NT2/D1 (cell line): ENCODE data around the gene IQGAP3.

Experiments used
- DNase-seq: peaks from one replicate; pipeline ENCODE4 v3.0.0-alpha.2; 2011; ENCODE audit warnings: low read depth, low spot score
- H3K27me3 ChIP-seq: 2 replicates; pipeline ENCODE4 v1.6.0; 2011; ENCODE audit warnings: mild to moderate bottlenecking; ENCODE audit not compliant: insufficient read length, insufficient read depth
- H3K36me3 ChIP-seq: 2 replicates; pipeline ENCODE4 v1.6.1; 2011; ENCODE audit warnings: mild to moderate bottlenecking, low read length, mixed read lengths; ENCODE audit not compliant: insufficient read depth, insufficient read length
- H3K4me1 ChIP-seq: 2 replicates; pipeline ENCODE4 v1.5.1; 2011; ENCODE audit not compliant: insufficient read depth, insufficient read length
- H3K4me3 ChIP-seq: 2 replicates; pipeline ENCODE4 v1.5.1; 2011; ENCODE audit warnings: low read depth; ENCODE audit not compliant: insufficient read length
- H3K9ac ChIP-seq: 2 replicates; pipeline ENCODE4 v1.6.0; 2011; ENCODE audit warnings: low read depth; ENCODE audit not compliant: insufficient read length
- H3K9me3 ChIP-seq: 2 replicates; pipeline ENCODE4 v1.5.1; 2011; ENCODE audit warnings: mild to moderate bottlenecking, low read length; ENCODE audit not compliant: insufficient read depth
- SUZ12 ChIP-seq: IDR thresholded peaks from 2 replicates; pipeline ENCODE4 v1.6.1; 2011; ENCODE audit not compliant: insufficient read length, insufficient read depth; ENCODE audit errors: extremely low read depth
- YY1 ChIP-seq: IDR thresholded peaks from 2 replicates; pipeline ENCODE4 v1.6.1; 2011; ENCODE audit not compliant: insufficient read length, insufficient read depth
- ZNF274 ChIP-seq: IDR thresholded peaks from 2 replicates; pipeline ENCODE4 v1.6.1; 2011; ENCODE audit warnings: mild to moderate bottlenecking, low read depth, low read length

IQGAP3 gene

DNA sequence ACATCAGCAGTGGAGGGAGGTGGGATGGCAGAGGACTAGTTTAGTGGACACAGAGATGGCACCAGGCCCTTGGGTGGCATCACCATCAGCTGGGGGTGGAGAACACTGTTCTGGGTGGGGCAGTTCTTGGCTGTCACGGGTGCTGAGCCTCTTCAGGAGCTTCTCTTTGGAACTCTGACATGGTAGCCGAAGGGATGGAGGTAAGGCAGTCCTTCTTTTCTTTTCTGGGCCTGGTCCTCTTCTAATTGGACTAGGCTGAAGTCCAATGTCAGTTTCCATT is 63.5 kb downstream of the IQGAP3 start:
- Histone ChIP-seq H3K36me3 (no peaks in the 10 kb centered on the region), H3K9ac (no peak overlapping the region), H3K9me3 (no peaks in the 10 kb centered on the region), H3K4me1 (peaks cover 14% of the 10 kb centered on the region), H3K27me3 (peaks cover 6% of the 10 kb centered on the region), H3K4me3 (no peak overlapping the region)
- TF ChIP-seq SUZ12 (no peak), YY1 (no peak), ZNF274 (no peak)
- no peak for DNase-seq

DNA sequence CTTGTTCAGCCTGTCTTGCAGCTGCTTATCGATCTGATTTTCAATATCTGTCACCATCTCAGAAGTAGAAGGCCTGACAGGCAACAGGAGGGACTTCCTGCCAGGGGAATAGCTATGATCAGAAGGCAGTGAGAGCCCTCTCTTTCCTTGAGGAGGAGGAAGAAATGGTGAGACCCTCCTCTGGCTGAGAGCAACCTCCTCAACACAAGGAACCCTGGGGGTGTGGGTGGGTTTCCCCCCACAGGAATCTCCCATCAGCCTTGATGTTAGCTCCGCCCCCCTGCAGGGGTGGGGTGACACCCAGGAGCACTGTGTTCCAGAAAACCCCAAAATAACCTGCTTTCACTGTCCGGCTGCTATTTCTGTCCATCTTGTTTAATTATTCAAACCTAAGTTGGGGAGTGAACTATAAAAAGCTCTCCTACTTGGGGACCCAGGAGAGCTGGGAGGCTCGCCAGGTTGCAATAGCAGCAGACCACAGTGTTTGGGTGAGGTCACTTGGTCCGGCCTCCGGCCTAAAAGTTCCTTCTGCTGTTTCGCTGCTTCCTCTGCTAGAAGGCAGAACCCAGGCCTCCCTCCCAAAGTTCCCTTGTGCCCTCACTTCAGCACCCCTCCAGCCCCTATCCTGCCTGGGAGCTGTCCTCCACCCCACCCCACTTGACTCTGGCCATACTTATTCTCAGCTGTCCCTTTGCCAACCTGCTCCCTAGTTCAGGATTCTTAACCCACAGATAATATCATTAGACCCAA is 64.0 kb downstream of the IQGAP3 start:
- H3K4me1 ChIP-seq = peaks cover 14% of the 10 kb centered on the region
- H3K9me3 ChIP-seq = no peaks in the 10 kb centered on the region
- no peak overlapping the region for H3K4me3 ChIP-seq
- H3K36me3 ChIP-seq = no peaks in the 10 kb centered on the region
- no peak overlapping the region for H3K9ac ChIP-seq
- TF ChIP-seq ZNF274 (no peak), SUZ12 (no peak), YY1 (no peak)
- DNase-seq = no peak
- H3K27me3 ChIP-seq = peaks cover 6% of the 10 kb centered on the region

DNA sequence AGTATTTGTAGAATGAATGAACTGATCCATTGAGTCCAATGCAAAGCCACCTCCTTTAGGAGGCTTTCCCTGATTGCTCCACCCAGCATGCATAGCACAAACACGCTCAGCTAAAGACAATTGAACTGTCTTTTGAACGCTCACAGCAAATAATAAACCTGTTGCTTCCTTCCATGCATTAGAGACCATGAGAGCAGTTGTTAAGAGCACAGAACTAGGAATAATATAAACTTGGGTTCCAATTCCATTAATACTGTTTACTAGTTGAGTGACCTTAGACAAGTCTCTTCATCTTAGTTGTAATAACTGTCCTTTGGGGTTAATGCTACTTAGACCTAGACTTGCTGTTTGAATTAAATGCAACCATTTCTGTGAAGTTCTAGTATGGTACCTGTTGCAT is 65.9 kb downstream of the IQGAP3 start:
- H3K27me3 ChIP-seq = peaks cover 2% of the 10 kb centered on the region
- no peak for TF ChIP-seq ZNF274
- TF ChIP-seq YY1 = no peak
- TF ChIP-seq SUZ12 = no peak
- no peak overlapping the region for H3K4me3 ChIP-seq
- DNase-seq = no peak
- peaks cover 11% of the 10 kb centered on the region; the same call in 1 of the 2 replicates for H3K9me3 ChIP-seq
- H3K9ac ChIP-seq = no peak overlapping the region
- no peaks in the 10 kb centered on the region for H3K36me3 ChIP-seq
- peaks cover 14% of the 10 kb centered on the region for H3K4me1 ChIP-seq

DNA sequence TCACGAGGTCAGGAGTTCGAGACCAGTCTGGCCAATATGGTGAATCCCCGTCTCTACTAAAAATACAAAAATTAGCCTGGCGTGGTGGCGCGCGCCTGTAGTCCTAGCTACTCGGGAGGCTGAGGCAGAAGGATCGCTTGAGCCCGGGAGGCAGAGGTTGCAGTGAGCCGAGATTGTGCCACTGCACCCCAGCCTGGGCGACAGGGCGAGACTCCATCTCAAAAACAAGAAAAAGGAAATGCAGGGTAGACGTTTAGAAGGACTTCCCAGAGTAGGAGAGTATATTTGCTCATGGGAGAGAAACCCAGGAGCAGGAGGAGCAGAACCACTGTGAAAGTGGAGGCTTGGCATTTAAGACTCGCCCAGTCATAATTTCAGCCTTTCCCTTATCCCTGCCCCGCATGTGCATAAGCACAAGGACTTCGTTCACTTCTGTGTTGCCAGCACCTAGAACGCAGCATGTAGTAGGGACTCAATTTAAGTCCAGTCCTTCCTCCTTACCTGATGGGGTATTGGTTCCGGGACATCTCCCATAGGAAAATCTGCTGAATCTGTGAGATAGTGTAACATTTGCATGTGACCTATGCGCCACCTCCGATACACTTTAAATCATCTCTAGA is 66.6 kb downstream of the IQGAP3 start:
- DNase-seq = no peak
- Histone ChIP-seq H3K4me1 (peaks cover 14% of the 10 kb centered on the region), H3K36me3 (no peaks in the 10 kb centered on the region), H3K9me3 (peaks cover 11% of the 10 kb centered on the region; the same call in 1 of the 2 replicates), H3K27me3 (peaks cover 2% of the 10 kb centered on the region), H3K9ac (no peak overlapping the region), H3K4me3 (no peak overlapping the region)
- TF ChIP-seq SUZ12 = no peak
- TF ChIP-seq ZNF274 = no peak
- no peak for TF ChIP-seq YY1

DNA sequence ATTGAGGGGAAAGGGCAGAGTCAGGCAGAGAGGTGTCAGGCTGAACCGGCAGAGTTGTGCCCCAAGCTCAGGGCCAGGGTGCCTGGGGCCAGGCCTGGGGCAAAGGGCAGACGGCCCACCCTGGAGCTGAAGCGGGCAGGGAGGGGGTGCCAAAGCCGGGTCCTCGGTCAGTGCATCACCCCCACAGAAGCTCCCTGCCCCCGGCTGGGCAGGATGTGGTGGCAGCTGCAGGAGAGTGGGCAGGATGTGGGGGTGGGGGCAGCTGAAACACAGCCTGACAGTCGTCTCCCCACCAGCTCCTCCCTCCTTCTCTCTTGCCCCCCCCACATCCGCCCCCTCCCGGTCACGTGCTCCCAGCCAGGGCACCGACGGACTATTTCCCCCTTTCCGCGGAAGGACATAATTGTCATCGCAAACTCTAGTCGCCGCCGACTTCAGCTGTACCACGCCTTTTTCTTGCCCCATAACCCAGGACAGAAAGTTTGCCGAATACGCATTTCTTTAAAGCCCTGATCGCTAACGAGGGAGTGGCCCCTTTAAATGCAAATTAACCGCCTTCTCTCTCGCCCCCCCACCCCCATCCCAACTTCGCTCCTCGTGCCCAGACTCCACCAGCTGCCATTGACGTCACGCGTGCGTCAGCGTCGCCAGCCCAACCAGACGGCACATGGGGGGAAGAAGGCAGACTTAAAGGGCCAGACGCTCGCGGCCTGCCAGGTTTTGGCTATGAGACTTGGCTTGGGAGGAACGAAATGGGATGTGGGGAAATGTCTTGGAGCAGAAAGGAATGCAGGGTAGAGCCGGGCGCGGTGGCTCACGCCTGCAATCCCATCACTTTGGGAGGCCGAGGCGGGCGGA is 67.3 kb downstream of the IQGAP3 start:
- peak overlapping the region; percentile 57 for H3K9ac ChIP-seq
- H3K4me1 ChIP-seq = peaks cover 14% of the 10 kb centered on the region
- H3K36me3 ChIP-seq = no peaks in the 10 kb centered on the region
- H3K9me3 ChIP-seq = peaks cover 11% of the 10 kb centered on the region; the same call in 1 of the 2 replicates
- no peak for TF ChIP-seq SUZ12
- TF ChIP-seq YY1 = no peak
- TF ChIP-seq ZNF274 = no peak
- H3K4me3 ChIP-seq = peak overlapping the region; percentile 31
- H3K27me3 ChIP-seq = peaks cover 2% of the 10 kb centered on the region
- peak; percentile 99 for DNase-seq

DNA sequence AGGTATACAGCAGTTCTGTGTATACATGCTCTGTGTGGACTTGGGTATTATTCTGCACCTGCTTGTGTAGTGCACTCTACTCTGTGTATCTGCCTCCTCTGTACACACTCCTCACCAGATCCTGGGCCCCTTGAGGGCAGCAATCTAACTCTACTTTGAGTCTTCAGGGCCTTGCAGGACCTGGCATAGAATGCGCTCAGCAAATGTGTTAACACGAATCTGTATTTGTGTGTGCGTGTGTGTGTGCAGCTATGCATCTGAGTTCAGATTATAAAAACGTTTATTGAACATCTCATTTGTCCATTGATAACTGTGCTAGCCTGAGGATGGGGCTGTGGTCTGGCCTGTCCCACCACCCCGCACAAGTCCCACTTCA is 67.9 kb downstream of the IQGAP3 start:
- Histone ChIP-seq H3K4me1 (peaks cover 11% of the 10 kb centered on the region), H3K9me3 (peaks cover 11% of the 10 kb centered on the region; the same call in 1 of the 2 replicates), H3K27me3 (no peaks in the 10 kb centered on the region), H3K4me3 (peak overlapping the region; percentile 31), H3K9ac (peak overlapping the region; percentile 57), H3K36me3 (no peaks in the 10 kb centered on the region)
- DNase-seq = no peak
- TF ChIP-seq SUZ12 = no peak
